HAP-1 (cell line): ENCODE measurements around the gene RXYLT1.
A peak's percentile ranks its signal among the peaks of the same experiment; 100 is the strongest.

Source experiments
- DNase-seq, 2 experiments: peaks; one replicate each; pipeline ENCODE4 v3.0.0-alpha.2; 2016 to 2020; ENCODE audit warnings: low spot score in 2 of 2
- H3K27me3 ChIP-seq: fragments of 250-450 bp; sonication (Bioruptor Pico); 2 replicates; pipeline ENCODE4 v1.5.1; 2020; ENCODE audit warnings: low read depth, mild to moderate bottlenecking, moderate library complexity
- H3K36me3 ChIP-seq: fragments of 250-450 bp; sonication (Bioruptor Pico); replicated peaks from 2 replicates; pipeline ENCODE4 v1.5.1; 2020; ENCODE audit warnings: mild to moderate bottlenecking
- H3K4me1 ChIP-seq: fragments of 250-450 bp; sonication (Bioruptor Pico); 2 replicates; pipeline ENCODE4 v1.5.1; 2020; ENCODE audit warnings: mild to moderate bottlenecking
- H3K4me3 ChIP-seq: fragments of 250-450 bp; sonication (Bioruptor Pico); 2 replicates; pipeline ENCODE4 v1.5.1; 2020; ENCODE audit warnings: mild to moderate bottlenecking, moderate library complexity
- H3K9me3 ChIP-seq: fragments of 250-450 bp; sonication (Bioruptor Pico); 2 replicates; pipeline ENCODE4 v1.5.1; 2020; ENCODE audit warnings: mild to moderate bottlenecking, moderate library complexity
- in situ Hi-C: fragments of 300-500 bp; cut with MboI; formaldehyde crosslinking; loops from 3 replicates; pipeline ENCODE4 v1.14.3; 2020; ENCODE audit warnings: low sequenced_read_pairs, inconsistent platforms, mixed read lengths

RXYLT1 gene

GRCh38 chr12:63811334-63811733, 31.6 kb downstream of the RXYLT1 start:
- Histone ChIP-seq H3K27me3 (no peaks in the 10 kb centered on the region), H3K4me1 (no peaks in the 10 kb centered on the region), H3K9me3 (no peaks in the 10 kb centered on the region), H3K4me3 (no peak overlapping the region), H3K36me3 (peaks cover 5% of the 10 kb centered on the region)
- in situ Hi-C loops, result loop anchor here (25.0 kb wide), 1 partner anchor 399 kb away; no protein-coding TSS in a partner anchor
- no peak for DNase-seq

DNA sequence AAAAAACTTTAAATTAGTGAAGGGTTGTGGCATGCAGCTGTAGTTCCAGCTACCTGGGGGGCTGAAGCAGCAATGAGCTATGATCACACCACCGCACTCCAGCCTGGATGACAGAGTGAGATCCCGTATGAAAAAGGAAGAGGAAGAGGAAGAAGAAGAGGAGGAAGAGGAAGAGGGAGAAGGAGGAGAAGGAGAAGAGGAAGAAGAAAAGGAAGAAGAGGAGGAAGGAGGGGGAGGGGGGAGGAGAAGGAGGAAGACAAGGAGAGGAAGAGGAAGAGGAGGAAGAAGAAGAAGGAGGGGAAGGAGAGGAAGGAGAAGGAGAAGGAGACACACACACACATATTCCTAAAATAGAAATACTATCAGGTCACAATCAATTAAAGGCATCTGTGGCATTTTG, 32.0 kb downstream of the RXYLT1 start:
- Histone ChIP-seq H3K9me3 (no peaks in the 10 kb centered on the region), H3K27me3 (no peaks in the 10 kb centered on the region), H3K4me3 (no peak overlapping the region), H3K4me1 (no peaks in the 10 kb centered on the region), H3K36me3 (peaks cover 4% of the 10 kb centered on the region)
- DNase-seq, result no peak
- in situ Hi-C loops, result loop anchor here (25.0 kb wide), 1 partner anchor 399 kb away; no protein-coding TSS in a partner anchor

DNA sequence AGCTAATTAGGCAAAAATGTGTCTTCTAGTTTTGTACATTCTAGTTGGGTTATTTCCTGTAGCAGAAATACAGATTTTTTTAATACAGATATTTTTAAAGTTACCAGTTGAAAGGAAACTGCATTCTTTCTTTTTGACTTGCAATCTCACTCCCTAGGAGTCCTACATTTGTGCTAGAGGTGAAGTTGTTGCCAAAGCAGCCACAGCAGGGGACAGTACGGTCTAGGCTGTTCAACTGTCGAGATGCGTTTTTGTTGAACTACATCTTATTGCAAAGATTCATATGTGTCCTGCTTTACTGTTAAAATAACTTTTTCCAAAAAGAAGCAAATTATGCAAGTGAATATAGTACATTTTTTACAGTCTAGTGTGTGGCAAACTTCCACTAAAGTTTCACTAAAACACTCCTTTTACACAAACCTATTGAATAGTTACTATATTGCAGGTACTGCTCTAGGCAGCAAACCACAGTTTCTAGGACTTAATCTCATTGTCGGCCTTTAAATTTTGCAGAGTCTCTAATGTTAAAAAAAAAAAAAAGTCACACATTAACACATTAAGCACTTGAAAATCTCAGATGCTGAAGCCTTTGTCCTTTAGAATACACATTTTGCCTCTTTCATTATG, 34.5 kb downstream of the RXYLT1 start:
- no peak overlapping the region for H3K4me3 ChIP-seq
- in situ Hi-C loops, result loop anchor here (25.0 kb wide), 1 partner anchor 402 kb away; no protein-coding TSS in a partner anchor
- DNase-seq, result no peak
- no peaks in the 10 kb centered on the region for H3K27me3 ChIP-seq
- H3K36me3 ChIP-seq, result no peaks in the 10 kb centered on the region
- H3K9me3 ChIP-seq, result no peaks in the 10 kb centered on the region
- no peaks in the 10 kb centered on the region for H3K4me1 ChIP-seq

GRCh38 chr12:63815482-63815852, 35.8 kb downstream of the RXYLT1 start:
- in situ Hi-C loops, result loop anchor here (25.0 kb wide), 1 partner anchor 403 kb away; no protein-coding TSS in a partner anchor
- H3K4me1 ChIP-seq, result no peaks in the 10 kb centered on the region
- no peaks in the 10 kb centered on the region for H3K36me3 ChIP-seq
- H3K4me3 ChIP-seq, result no peak overlapping the region
- H3K27me3 ChIP-seq, result no peaks in the 10 kb centered on the region
- DNase-seq, result no peak
- no peaks in the 10 kb centered on the region for H3K9me3 ChIP-seq

GRCh38 chr12:63816031-63816430, 36.3 kb downstream of the RXYLT1 start:
- in situ Hi-C loops, result loop anchor here (25.0 kb wide), 1 partner anchor 404 kb away; no protein-coding TSS in a partner anchor
- no peaks in the 10 kb centered on the region for H3K36me3 ChIP-seq
- no peak for DNase-seq

DNA sequence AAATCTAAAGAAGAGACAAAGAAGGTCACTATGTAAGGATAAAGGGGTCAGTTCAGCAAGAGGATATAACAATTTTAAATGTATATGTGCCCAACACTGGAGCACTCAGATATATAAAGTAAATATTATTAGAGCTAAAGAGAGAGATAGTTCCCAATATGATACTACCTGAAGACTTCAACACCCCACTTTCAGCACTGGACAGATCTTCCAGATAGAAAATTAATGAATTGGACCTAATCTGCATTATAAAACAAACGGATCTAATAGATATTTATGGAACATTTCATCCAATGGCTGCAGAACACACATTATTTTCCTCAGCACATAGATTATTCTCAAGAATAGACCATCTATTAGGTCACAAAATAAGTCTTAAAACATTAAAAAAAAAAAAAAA, 40.7 kb downstream of the RXYLT1 start:
- no peaks in the 10 kb centered on the region for H3K27me3 ChIP-seq
- H3K4me3 ChIP-seq, result no peak overlapping the region
- DNase-seq, result no peak
- H3K36me3 ChIP-seq, result no peaks in the 10 kb centered on the region
- no peaks in the 10 kb centered on the region for H3K4me1 ChIP-seq
- in situ Hi-C loops, result loop anchor here (25.0 kb wide), 1 partner anchor 408 kb away; no protein-coding TSS in a partner anchor
- no peaks in the 10 kb centered on the region for H3K9me3 ChIP-seq

More at GRCh38 chr12:63816031-63816430, 36.3 kb downstream of the RXYLT1 start:
- Histone ChIP-seq H3K9me3 (no peaks in the 10 kb centered on the region), H3K4me1 (no peaks in the 10 kb centered on the region), H3K4me3 (no peak overlapping the region), H3K27me3 (no peaks in the 10 kb centered on the region)

DNA sequence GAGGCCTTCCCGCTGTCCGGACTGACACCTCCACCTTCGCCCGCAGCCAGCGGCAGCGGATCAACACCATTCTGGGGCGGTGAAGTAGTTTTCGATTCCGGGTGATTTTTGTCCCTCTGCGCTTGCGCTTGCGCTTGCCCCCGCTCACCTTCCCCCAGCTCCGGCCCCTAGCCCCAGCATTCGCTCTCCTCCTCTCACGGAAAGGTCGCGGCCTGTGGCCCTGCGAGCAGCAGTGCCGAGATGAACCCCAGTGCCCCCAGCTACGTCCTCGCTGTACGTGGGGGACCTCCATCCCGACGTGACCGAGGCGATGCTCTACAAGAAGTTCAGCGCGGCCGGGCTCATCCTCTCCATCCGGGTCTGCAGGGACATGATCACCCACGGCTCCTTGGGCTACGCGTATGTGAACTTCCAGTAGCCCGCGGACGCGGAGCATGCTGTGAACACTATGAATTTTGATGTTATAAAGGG, 42.1 kb downstream of the RXYLT1 start:
- Histone ChIP-seq H3K36me3 (no peaks in the 10 kb centered on the region), H3K4me1 (no peaks in the 10 kb centered on the region), H3K27me3 (no peaks in the 10 kb centered on the region), H3K9me3 (no peaks in the 10 kb centered on the region), H3K4me3 (no peak overlapping the region)
- no peak for DNase-seq
- in situ Hi-C loops, result loop anchor here (25.0 kb wide), 1 partner anchor 410 kb away; no protein-coding TSS in a partner anchor

- no peaks in the 10 kb centered on the region for H3K4me1 ChIP-seq
- no peak overlapping the region for H3K4me3 ChIP-seq
- H3K27me3 ChIP-seq, result no peaks in the 10 kb centered on the region
- H3K36me3 ChIP-seq, result no peaks in the 10 kb centered on the region
- no peaks in the 10 kb centered on the region for H3K9me3 ChIP-seq
- DNase-seq, result no peak
- in situ Hi-C loops, result loop anchor here (25.0 kb wide), 1 partner anchor 410 kb away; no protein-coding TSS in a partner anchor
These were observed 42.6 kb downstream of the RXYLT1 start for GRCh38 chr12:63822352-63822751.

GRCh38 chr12:63823040-63823439, 43.3 kb downstream of the RXYLT1 start:
- no peak for DNase-seq
- Histone ChIP-seq H3K4me3 (no peak overlapping the region), H3K4me1 (no peaks in the 10 kb centered on the region), H3K27me3 (no peaks in the 10 kb centered on the region), H3K9me3 (no peaks in the 10 kb centered on the region), H3K36me3 (no peaks in the 10 kb centered on the region)
- in situ Hi-C loops, result loop anchor here (25.0 kb wide), 1 partner anchor 411 kb away; no protein-coding TSS in a partner anchor

GRCh38 chr12:63826006-63826585, 46.4 kb downstream of the RXYLT1 start:
- DNase-seq, result peak; percentile 13 to 58
- H3K27me3 ChIP-seq, result no peaks in the 10 kb centered on the region; the same call in 1 of the 2 replicates
- no peaks in the 10 kb centered on the region for H3K9me3 ChIP-seq
- no peaks in the 10 kb centered on the region for H3K36me3 ChIP-seq
- no peaks in the 10 kb centered on the region for H3K4me1 ChIP-seq
- H3K4me3 ChIP-seq, result no peak overlapping the region
- in situ Hi-C loops, result loop anchor here (25.0 kb wide), 2 partner anchors 1239 to 1389 kb away; no protein-coding TSS in a partner anchor

DNA sequence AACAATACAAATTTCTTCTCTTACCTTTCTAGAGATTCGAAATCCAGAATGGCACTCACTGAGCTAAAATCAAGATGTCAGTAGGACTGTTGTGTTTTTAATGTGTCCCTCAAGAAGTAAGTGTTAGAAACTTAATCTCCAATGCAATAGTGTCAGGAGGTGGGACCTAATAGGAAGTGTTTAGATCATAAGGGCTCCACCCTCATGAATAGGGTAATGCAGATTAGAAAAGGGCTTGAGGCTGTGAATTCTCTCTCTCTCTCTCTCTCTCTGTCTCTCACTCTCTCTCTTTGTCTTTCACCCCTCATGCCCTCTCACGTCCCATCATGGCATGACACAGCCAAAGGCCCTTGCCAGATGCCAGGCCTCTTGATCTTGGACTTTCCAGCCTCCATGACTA, 49.2 kb downstream of the RXYLT1 start:
- no peaks in the 10 kb centered on the region for H3K36me3 ChIP-seq
- no peak for DNase-seq
- no peaks in the 10 kb centered on the region; the same call in 1 of the 2 replicates for H3K27me3 ChIP-seq
- H3K4me3 ChIP-seq, result no peak overlapping the region
- in situ Hi-C loops, result loop anchor here (25.0 kb wide), 2 partner anchors 1242 to 1392 kb away; no protein-coding TSS in a partner anchor
- no peaks in the 10 kb centered on the region for H3K4me1 ChIP-seq
- H3K9me3 ChIP-seq, result no peaks in the 10 kb centered on the region

DNA sequence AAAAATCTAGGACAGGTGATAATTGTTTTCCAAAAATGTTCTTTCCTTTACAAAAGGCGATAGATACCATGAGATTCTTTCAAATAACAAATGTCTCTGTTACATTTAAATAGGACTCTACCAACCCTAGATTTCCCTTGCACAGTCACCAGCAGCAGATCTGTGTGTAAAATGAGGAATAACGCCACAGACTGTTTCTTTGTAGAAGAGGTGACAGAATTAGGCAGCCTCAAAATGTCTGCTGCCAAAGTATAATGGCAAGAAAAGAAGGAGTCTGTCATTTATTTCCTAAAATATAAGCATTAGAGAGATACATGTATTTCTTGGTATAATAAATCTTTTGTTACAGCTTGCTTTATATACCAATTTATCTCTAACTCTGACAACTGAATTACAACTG, 56.3 kb downstream of the RXYLT1 start:
- no peak for DNase-seq
- no peaks in the 10 kb centered on the region for H3K9me3 ChIP-seq
- H3K4me3 ChIP-seq, result no peak overlapping the region
- no peaks in the 10 kb centered on the region for H3K4me1 ChIP-seq
- in situ Hi-C loops, result loop anchor here (25.0 kb wide), 2 partner anchors 1249 to 1399 kb away; no protein-coding TSS in a partner anchor
- H3K36me3 ChIP-seq, result no peaks in the 10 kb centered on the region
- no peaks in the 10 kb centered on the region for H3K27me3 ChIP-seq

GRCh38 chr12:63836936-63837335, 57.2 kb downstream of the RXYLT1 start:
- Histone ChIP-seq H3K36me3 (no peaks in the 10 kb centered on the region), H3K4me3 (no peak overlapping the region), H3K27me3 (no peaks in the 10 kb centered on the region), H3K4me1 (no peaks in the 10 kb centered on the region), H3K9me3 (no peaks in the 10 kb centered on the region)
- DNase-seq, result no peak
- in situ Hi-C loops, result loop anchor here (25.0 kb wide), 2 partner anchors 1250 to 1400 kb away; no protein-coding TSS in a partner anchor

DNA sequence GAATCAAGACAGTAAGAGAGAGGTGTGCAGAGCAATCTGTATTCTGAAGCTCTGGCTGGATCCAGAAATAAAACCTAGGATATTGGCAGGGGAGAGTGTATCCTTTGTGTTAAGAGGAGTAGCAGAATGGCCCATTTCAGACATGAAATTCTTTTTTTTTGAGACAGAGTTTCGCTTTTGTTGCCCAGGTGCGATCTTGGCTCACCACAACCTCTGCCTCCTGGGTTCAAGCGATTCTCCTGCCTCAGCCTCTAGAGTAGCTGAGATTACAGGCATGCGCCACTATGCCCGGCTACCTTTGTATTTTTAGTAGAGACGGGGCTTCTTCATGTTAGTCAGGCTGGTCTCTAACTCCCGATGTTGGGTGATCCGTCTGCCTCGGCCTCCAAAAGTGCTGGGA, 58.7 kb downstream of the RXYLT1 start:
- no peaks in the 10 kb centered on the region for H3K9me3 ChIP-seq
- in situ Hi-C loops, result loop anchor here (25.0 kb wide), 2 partner anchors 1251 to 1401 kb away; no protein-coding TSS in a partner anchor
- H3K27me3 ChIP-seq, result no peaks in the 10 kb centered on the region
- H3K36me3 ChIP-seq, result no peaks in the 10 kb centered on the region
- H3K4me1 ChIP-seq, result peaks cover 5% of the 10 kb centered on the region; the same call in 1 of the 2 replicates
- H3K4me3 ChIP-seq, result no peak overlapping the region
- DNase-seq, result no peak
